ENCODE measurements around the gene GNPTAB. TPM values are rescaled to one million over a fixed set of nuclear protein-coding genes. Genes with fewer than 3 reads are reported as not detected.

Gene GNPTAB
- total RNA-seq, 1 experiment from 2014 or later = 14.8 TPM

DNA sequence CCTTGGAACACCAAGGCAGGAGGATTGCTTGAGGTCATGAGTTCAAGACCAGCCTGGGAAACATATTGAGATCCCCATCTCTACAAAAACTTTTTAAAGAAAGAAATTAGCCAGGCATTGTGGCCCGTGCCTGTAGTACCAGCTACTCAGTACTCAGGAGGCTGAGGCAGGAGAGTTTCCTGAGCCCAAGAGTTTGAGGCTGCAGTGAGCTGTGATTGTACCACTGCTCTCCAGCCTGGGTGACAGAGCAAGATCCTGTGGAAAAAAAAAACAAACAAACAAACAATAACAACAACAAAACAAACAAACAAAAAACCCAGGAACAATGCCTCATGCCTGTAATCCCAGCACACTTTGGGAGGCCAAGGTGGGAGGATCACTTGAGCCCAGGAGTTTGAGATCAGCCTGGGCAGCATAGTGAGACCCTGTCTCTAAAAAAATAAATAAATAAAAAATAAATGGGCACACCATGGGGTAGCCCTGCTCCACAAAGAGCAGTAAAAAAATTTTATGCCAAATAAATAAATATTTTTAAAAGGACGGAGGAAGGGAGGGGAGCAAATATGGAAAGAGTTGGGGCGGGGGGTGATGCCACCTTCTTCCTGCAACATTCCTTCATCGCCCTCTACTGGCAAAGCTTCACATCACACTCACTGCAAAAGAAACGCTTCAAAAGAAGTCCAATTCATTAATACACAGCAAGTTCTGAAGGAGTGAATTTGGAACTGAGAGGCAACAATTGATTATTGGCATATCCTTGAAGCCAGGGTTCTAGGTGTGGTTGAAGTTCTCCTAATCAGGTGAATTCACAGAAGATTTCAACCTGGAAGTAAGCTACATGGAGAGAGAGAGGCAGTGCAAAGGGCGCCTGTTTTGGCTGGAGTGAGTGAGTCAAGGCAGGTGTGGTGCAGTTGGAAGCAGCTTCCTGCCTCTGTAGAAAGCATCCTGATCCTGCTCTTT is 8.8 kb upstream of the GNPTAB start:
- H3K27ac Mint-ChIP-seq (ENCODE audit: low read depth, unreplicated experiment) = no peak overlapping the region
- POLR2A ChIA-PET = interaction anchor here (0.9 to 1.6 kb wide), 3 partner anchors 8 to 48 kb away, joined by 4 to 7 read pairs (median 7); partner anchors contain the start of gene GNPTAB
- CTCF ChIA-PET = interaction anchor here (0.6 to 6.3 kb wide), 56 partner anchors 9 to 901 kb away, joined by 3 to 73 read pairs (median 4); partner anchors contain the start of genes ARL1, DRAM1 and GNPTAB
- intact Hi-C loops (cut with micrococcal nuclease) = loop anchor here (1.0 to 2.0 kb wide), 4 partner anchors 47 to 425 kb away; no protein-coding TSS in a partner anchor
- H3K36me3 Mint-ChIP-seq (ENCODE audit: insufficient read depth, unreplicated experiment) = no peaks in the 10 kb centered on the region
- H3K4me1 Mint-ChIP-seq (ENCODE audit: insufficient read depth, unreplicated experiment) = no peaks in the 10 kb centered on the region
- DNase-seq (ENCODE audit: unreplicated experiment) = peak; percentile 70
- H3K27me3 Mint-ChIP-seq (ENCODE audit: insufficient read depth, unreplicated experiment) = no peaks in the 10 kb centered on the region
- no peak overlapping the region for H3K4me3 Mint-ChIP-seq (ENCODE audit: unreplicated experiment)
- H3K9me3 Mint-ChIP-seq (ENCODE audit: unreplicated experiment) = no peaks in the 10 kb centered on the region
- TF ChIP-seq, protein P1, sequence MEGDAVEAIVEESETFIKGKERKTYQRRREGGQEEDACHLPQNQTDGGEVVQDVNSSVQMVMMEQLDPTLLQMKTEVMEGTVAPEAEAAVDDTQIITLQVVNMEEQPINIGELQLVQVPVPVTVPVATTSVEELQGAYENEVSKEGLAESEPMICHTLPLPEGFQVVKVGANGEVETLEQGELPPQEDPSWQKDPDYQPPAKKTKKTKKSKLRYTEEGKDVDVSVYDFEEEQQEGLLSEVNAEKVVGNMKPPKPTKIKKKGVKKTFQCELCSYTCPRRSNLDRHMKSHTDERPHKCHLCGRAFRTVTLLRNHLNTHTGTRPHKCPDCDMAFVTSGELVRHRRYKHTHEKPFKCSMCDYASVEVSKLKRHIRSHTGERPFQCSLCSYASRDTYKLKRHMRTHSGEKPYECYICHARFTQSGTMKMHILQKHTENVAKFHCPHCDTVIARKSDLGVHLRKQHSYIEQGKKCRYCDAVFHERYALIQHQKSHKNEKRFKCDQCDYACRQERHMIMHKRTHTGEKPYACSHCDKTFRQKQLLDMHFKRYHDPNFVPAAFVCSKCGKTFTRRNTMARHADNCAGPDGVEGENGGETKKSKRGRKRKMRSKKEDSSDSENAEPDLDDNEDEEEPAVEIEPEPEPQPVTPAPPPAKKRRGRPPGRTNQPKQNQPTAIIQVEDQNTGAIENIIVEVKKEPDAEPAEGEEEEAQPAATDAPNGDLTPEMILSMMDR (IDR thresholded peaks at IDR 0.05; ENCODE audit: unreplicated experiment) = peak; percentile 83
- no TSS peak for BruUV-seq (replicated peaks)

DNA sequence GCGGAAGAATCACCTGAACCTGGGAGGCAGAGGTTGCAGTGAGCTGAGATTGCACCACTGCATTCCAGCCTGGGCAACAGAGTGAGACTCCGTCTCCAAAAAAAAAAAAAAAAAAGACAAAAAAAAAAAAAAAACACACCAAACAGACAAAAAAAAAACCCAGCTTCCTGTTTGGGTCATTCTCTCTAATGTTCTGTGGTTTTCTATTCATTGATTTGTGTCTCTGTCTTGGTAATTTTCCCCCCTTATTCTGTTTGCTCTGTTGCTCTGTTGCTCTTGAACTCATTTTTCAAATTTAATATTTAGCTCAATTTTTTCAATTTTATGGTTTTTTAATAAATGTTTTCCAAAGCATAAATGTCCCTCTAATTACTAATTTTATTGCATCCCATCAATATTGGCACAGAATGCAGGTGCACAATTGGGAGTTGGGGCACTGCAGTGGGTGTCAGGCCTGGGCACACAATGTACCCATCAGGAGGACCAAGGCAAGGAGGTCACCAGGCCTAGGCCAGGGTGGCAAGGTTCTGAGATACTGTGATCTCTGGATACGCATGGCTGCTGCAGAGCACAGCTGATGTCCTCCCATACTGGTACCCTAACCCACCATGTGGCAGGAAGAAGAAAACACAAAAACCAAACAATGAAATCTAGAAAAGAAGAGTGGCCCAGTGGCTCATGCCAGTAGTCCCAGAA is 8.0 kb upstream of the GNPTAB start:
- no peak for DNase-seq (ENCODE audit: unreplicated experiment)
- POLR2A ChIA-PET = interaction anchor here (0.9 to 1.0 kb wide), 2 partner anchors 47 to 431 kb away, joined by 3 to 4 read pairs; no protein-coding TSS in a partner anchor
- intact Hi-C loops (cut with micrococcal nuclease) = loop anchor here (1.0 to 2.0 kb wide), 4 partner anchors 46 to 424 kb away; no protein-coding TSS in a partner anchor
- H3K4me1 Mint-ChIP-seq (ENCODE audit: insufficient read depth, unreplicated experiment) = no peaks in the 10 kb centered on the region
- TF ChIP-seq, protein P1 (IDR thresholded peaks at IDR 0.05; ENCODE audit: unreplicated experiment) = no peak
- H3K36me3 Mint-ChIP-seq (ENCODE audit: insufficient read depth, unreplicated experiment) = no peaks in the 10 kb centered on the region
- H3K9me3 Mint-ChIP-seq (ENCODE audit: unreplicated experiment) = no peaks in the 10 kb centered on the region
- H3K27ac Mint-ChIP-seq (ENCODE audit: low read depth, unreplicated experiment) = no peak overlapping the region
- no TSS peak for BruUV-seq (replicated peaks)
- CTCF ChIA-PET = interaction anchor here (0.6 to 6.3 kb wide), 31 partner anchors 9 to 1719 kb away, joined by 3 to 73 read pairs (median 5); partner anchors contain the start of gene GNPTAB
- no peaks in the 10 kb centered on the region for H3K27me3 Mint-ChIP-seq (ENCODE audit: insufficient read depth, unreplicated experiment)
- H3K4me3 Mint-ChIP-seq (ENCODE audit: unreplicated experiment) = no peak overlapping the region

- Mint-ChIP-seq H3K9me3 (ENCODE audit: unreplicated experiment) (no peaks in the 10 kb centered on the region), H3K4me1 (ENCODE audit: insufficient read depth, unreplicated experiment) (peaks cover 11% of the 10 kb centered on the region), H3K27me3 (ENCODE audit: insufficient read depth, unreplicated experiment) (no peaks in the 10 kb centered on the region), H3K27ac (ENCODE audit: low read depth, unreplicated experiment) (no peak overlapping the region), H3K36me3 (ENCODE audit: insufficient read depth, unreplicated experiment) (no peaks in the 10 kb centered on the region), H3K4me3 (ENCODE audit: unreplicated experiment) (no peak overlapping the region)
- ChIA-PET POLR2A (interaction anchor here (1.8 kb wide), 1 partner anchor 8 kb away, joined by 7 read pairs; no protein-coding TSS in a partner anchor), CTCF (interaction anchor here (0.6 to 6.9 kb wide), 8 partner anchors 9 to 83 kb away, joined by 3 to 71 read pairs (median 18); no protein-coding TSS in a partner anchor)
- TF ChIP-seq, protein P1 (IDR thresholded peaks at IDR 0.05; ENCODE audit: unreplicated experiment) = no peak
- DNase-seq (ENCODE audit: unreplicated experiment) = no peak
- intact Hi-C loops (cut with micrococcal nuclease) = no loop called here
- BruUV-seq (replicated peaks) = no TSS peak
Observed at GRCh38 chr12:101832030-101832429, 1.3 kb upstream of the GNPTAB start.
